HepG2 (cell line): ENCODE measurements around the gene MRPS11. TPM values are rescaled to one million over a fixed set of nuclear protein-coding genes. Genes with fewer than 3 reads are reported as not detected.

Experiments
- ATF7-NPFF ChIP-seq: sonication (generic); formaldehyde crosslinking; IDR thresholded peaks from 2 replicates; pipeline ENCODE4 v1.8.1; 2023; ENCODE audit warnings: mild to moderate bottlenecking, low read depth, missing genetic modification reagents, moderate library complexity
- ATM ChIP-seq: fragments of 450-650 bp; IDR thresholded peaks from 2 replicates; pipeline ENCODE4 v1.7.1; 2017; ENCODE audit warnings: mild to moderate bottlenecking, borderline replicate concordance
- ELF3 ChIP-seq: IDR thresholded peaks from 2 replicates; pipeline ENCODE4 v1.6.1; 2016; ENCODE audit warnings: missing genetic modification reagents, missing compliant biosample characterization
- FOXA3 ChIP-seq: IDR thresholded peaks from 2 replicates; pipeline ENCODE4 v1.6.1; 2016; ENCODE audit warnings: missing genetic modification reagents, missing compliant biosample characterization
- GLMP ChIP-seq: sonication (generic); formaldehyde crosslinking; IDR thresholded peaks from 2 replicates; pipeline ENCODE4 v1.9.0; 2021; ENCODE audit warnings: missing genetic modification reagents, mild to moderate bottlenecking, borderline replicate concordance
- KLF12 ChIP-seq: sonication (generic); formaldehyde crosslinking; IDR thresholded peaks from 2 replicates; pipeline ENCODE4 v1.4.0; 2020; ENCODE audit warnings: missing genetic modification reagents, borderline replicate concordance
- PHB2 ChIP-seq: fragments of 450-650 bp; IDR thresholded peaks from 2 replicates; pipeline ENCODE4 v1.6.1; 2018; ENCODE audit not compliant: partially characterized antibody
- RBFOX2 ChIP-seq: fragments of 200-400 bp; formaldehyde crosslinking; IDR thresholded peaks from 2 replicates; pipeline ENCODE4 v1.6.1; 2017; ENCODE audit warnings: low read depth, mild to moderate bottlenecking, low read length
- SKIL ChIP-seq: sonication (generic); formaldehyde crosslinking; IDR thresholded peaks from 2 replicates; pipeline ENCODE4 v1.8.0; 2022; ENCODE audit warnings: missing genetic modification reagents, mild to moderate bottlenecking, moderate library complexity, borderline replicate concordance
- TBX2 ChIP-seq: sonication (generic); formaldehyde crosslinking; IDR thresholded peaks from 2 replicates; pipeline ENCODE4 v1.5.0; 2020; ENCODE audit warnings: missing genetic modification reagents, mild to moderate bottlenecking, borderline replicate concordance
- WIZ ChIP-seq: sonication (generic); formaldehyde crosslinking; IDR thresholded peaks from 2 replicates; pipeline ENCODE4 v1.5.1; 2020; ENCODE audit warnings: mild to moderate bottlenecking, missing genetic modification reagents
- ZFP91 ChIP-seq: sonication (generic); formaldehyde crosslinking; IDR thresholded peaks from 2 replicates; pipeline ENCODE4 v1.9.0; 2022; ENCODE audit warnings: missing genetic modification reagents, mild to moderate bottlenecking, borderline replicate concordance
- ZKSCAN8 ChIP-seq: IDR thresholded peaks from 2 replicates; pipeline ENCODE4 v1.6.1; 2016; ENCODE audit warnings: borderline replicate concordance, missing genetic modification reagents, missing compliant biosample characterization
- ZMAT5 ChIP-seq: sonication (generic); formaldehyde crosslinking; IDR thresholded peaks from 2 replicates; pipeline ENCODE4 v1.5.0; 2020; ENCODE audit warnings: mild to moderate bottlenecking, low read depth, missing genetic modification reagents, borderline replicate concordance
- ZNF235 ChIP-seq: sonication (generic); formaldehyde crosslinking; IDR thresholded peaks from 2 replicates; pipeline ENCODE4 v1.8.1; 2023; ENCODE audit warnings: mild to moderate bottlenecking, missing genetic modification reagents, borderline replicate concordance
- ZNF24 ChIP-seq: fragments of 450-650 bp; IDR thresholded peaks from 2 replicates; pipeline ENCODE4 v1.6.1; 2017; ENCODE audit warnings: antibody characterized with exemption, mild to moderate bottlenecking
- ZNF414 ChIP-seq: sonication (generic); formaldehyde crosslinking; IDR thresholded peaks from 2 replicates; pipeline ENCODE4 v1.5.0; 2020; ENCODE audit warnings: missing genetic modification reagents
- ZNF496 ChIP-seq: sonication (generic); formaldehyde crosslinking; IDR thresholded peaks from 2 replicates; pipeline ENCODE4 v1.8.1; 2023; ENCODE audit warnings: mild to moderate bottlenecking, moderate library complexity, missing genetic modification reagents; ENCODE audit not compliant: insufficient replicate concordance
- ZNF510 ChIP-seq: sonication (generic); formaldehyde crosslinking; IDR thresholded peaks from 2 replicates; pipeline ENCODE4 v1.4.0; 2020; ENCODE audit warnings: low read depth, mild to moderate bottlenecking, missing genetic modification reagents
- ZNF512 ChIP-seq: sonication (generic); formaldehyde crosslinking; IDR thresholded peaks from 2 replicates; pipeline ENCODE4 v1.4.0; 2020; ENCODE audit warnings: mild to moderate bottlenecking, missing genetic modification reagents
- ZNF619 ChIP-seq: sonication (generic); formaldehyde crosslinking; IDR thresholded peaks from 2 replicates; pipeline ENCODE4 v1.4.0; 2020; ENCODE audit warnings: mild to moderate bottlenecking, missing genetic modification reagents
- polyA plus RNA-seq, 8 experiments: library from polyadenylated mRNA; depleted of rRNA in 3 of 8; stranded (reverse) in 7 of 8; unstranded in 1 of 8; fragments of >200 nt; fragmentation: Illumina TruSeq in 4 of 8; extraction: Trizol in 4 of 8; gene quantifications; 2 replicates each; pipeline versions ENCODE4 v1.2.1 to v1.2.3, GENCODE V29; 2011 to 2016; ENCODE audit warnings: low read depth in 4 of 8, missing spikeins in 1 of 8, mixed read lengths in 1 of 8; ENCODE audit not compliant: insufficient read depth in 1 of 8
- total RNA-seq, 5 experiments: library from RNA; depleted of rRNA; stranded (reverse); fragments of >200 nt; fragmentation: Illumina TruSeq; extraction: Trizol; gene quantifications; 2 replicates each; pipeline ENCODE4 v1.2.3, GENCODE V29; 2016; ENCODE audit warnings: low read depth in 1 of 5

MRPS11 gene
- total and polyA plus RNA-seq, 2 of the 13 experiments (the other 11 are each of a cell fraction or from before 2014, with no cell fraction given), result 50.1 to 72.7 TPM

GRCh38 chr15:88465633-88466224 lies 1.8 kb upstream of the MRPS11 start (continued):
- no peak for TF ChIP-seq ZNF512 (CRISPR knock-in tag)
- TF ChIP-seq ELF3 (CRISPR knock-in tag), result peak; percentile 95
- TF ChIP-seq PHB2, result no peak
- no peak for TF ChIP-seq ZNF619 (CRISPR knock-in tag)
- TF ChIP-seq ATM, result no peak
- no peak for TF ChIP-seq KLF12 (CRISPR knock-in tag)
- TF ChIP-seq FOXA3 (CRISPR knock-in tag), result peak; percentile 78
- TF ChIP-seq ZMAT5 (CRISPR knock-in tag), result no peak
- no peak for TF ChIP-seq ZNF510 (CRISPR knock-in tag)
- 0 out of 2 replicates have a peak, but pooled peaks have one; percentile 40 for TF ChIP-seq RBFOX2
- TF ChIP-seq ZKSCAN8 (CRISPR knock-in tag), result peak; percentile 71; the same call in 1 of the 2 replicates
- no peak for TF ChIP-seq ATF7-NPFF (CRISPR knock-in tag)
- no peak for TF ChIP-seq ZNF496
- 0 out of 2 replicates have a peak, but pooled peaks have one; percentile 66 for TF ChIP-seq ZNF414 (CRISPR knock-in tag)
- no peak for TF ChIP-seq ZNF235 (CRISPR knock-in tag)
- TF ChIP-seq ZNF24, result no peak
- no peak for TF ChIP-seq GLMP
- TF ChIP-seq TBX2 (CRISPR knock-in tag), result 0 out of 2 replicates have a peak, but pooled peaks have one; percentile 53
- TF ChIP-seq ZFP91 (CRISPR knock-in tag), result no peak
- TF ChIP-seq WIZ, result no peak
- no peak for TF ChIP-seq SKIL (CRISPR knock-in tag)
